ENCODE data around the gene SH3BP2.

DNA sequence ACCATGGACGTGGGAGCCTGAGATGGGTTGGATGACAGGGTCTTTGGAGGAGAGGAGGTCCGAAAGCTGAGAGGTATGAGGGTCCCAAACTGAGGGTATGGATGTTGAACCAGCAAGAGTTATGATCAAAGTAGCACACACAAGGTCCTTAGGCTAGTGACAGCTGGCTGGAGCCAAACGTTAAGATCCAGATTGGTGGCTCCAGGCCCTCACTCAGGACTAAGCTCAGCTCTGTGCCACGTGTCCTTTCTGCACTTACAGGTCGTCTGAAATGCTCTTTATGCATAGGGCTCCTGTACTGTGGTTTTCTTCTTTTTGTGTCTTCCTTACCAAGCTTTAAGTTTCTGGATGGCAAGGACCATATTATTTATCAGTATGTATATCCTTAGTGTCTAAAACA is 86.1 kb downstream of the SH3BP2 start:
- no peak for TF ChIP-seq TAF1 (IDR thresholded peaks at IDR 0.05; ENCODE audit: borderline replicate concordance, low read depth, low read length)
- TF ChIP-seq POLR2AphosphoS5 (IDR thresholded peaks at IDR 0.05; ENCODE audit: low read depth, low read length), result no peak
